C1 segment of cervical spinal cord (tissue), 14 donors: ENCODE results near the gene USP12.
"Not testable (repeated sequence)": the region's sequence is repeated elsewhere in the genome, so short reads cannot be mapped to it uniquely, and the experiment has no call there.

Experiments
- DNase-seq, 14 donors: peaks; one replicate each; lab custom pipeline; 2025; lab: John Stamatoyannopoulos, UW

The USP12 gene

DNA sequence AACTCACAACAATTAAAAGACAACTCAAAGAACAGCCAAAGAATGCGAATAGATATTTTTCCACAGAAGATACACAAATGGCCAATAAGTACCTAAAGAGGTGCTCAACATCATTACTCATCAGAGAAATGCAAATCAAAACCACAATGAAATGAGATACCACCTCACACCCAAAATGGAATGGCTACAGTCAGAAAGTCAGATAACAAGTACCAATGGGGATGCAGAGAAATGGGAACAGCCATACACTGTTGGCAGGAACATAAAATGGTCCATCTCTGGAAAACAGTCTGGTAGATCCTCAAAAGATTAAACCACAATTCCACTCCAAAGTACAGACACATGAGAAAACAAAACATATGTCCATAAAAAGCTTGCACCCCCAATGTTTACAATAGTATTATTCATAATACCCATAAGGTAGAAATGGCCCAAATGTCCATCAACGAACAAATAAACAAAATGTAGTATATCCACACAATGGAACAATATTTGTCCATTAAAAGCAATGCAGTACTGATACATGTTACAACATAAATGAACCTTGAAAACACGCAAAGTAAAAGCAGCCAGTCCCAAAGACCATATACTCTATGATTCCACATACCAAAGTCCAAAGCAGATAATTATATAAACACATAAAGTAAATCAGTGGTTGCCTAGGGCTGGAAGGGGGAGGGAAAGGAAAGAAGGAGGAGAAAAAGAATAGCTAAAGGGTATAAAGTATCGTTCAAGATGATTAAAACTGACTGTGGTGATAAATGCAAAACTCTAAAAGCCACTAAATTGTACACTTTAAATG lies 19.6 kb downstream of the USP12 start:
- no peak for DNase-seq

DNA sequence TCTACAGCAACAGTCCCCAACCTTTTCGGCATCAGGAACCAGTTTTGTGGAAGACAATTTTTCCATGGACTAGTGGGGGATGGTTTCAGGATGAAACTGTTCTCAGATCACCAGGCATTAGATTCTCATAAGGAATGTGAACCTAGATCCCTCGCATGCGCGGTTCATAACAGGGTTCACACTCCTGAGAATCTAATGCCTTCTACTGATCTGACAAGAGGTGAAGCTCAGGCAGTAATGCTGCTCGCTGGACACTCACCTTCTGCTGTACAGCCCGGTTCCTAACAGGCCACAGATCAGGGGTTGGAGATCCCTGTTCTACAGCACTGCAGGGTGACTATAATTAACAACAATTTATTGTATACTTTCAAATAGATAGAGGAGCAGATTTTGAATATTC lies 21.9 kb downstream of the USP12 start:
- DNase-seq = no peak

DNA sequence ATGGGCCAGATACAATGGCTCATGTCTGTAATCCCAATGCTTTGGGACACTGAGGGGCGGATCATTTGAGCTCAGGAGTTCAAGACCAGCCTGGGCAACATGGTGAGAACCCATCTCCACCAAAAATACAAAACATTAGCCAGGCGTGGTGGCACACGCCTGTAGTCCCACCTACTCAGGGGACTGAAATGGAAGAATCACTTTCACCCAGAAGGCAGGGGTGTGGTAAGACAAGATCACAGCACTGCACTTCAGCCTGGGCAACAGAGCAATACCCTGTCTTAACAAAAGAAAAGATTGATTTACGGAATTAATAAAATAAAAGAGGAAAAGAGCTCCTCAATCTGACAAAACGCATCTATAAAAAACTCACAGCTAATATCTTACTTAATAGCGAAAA lies 22.7 kb downstream of the USP12 start:
- DNase-seq = no peak

DNA sequence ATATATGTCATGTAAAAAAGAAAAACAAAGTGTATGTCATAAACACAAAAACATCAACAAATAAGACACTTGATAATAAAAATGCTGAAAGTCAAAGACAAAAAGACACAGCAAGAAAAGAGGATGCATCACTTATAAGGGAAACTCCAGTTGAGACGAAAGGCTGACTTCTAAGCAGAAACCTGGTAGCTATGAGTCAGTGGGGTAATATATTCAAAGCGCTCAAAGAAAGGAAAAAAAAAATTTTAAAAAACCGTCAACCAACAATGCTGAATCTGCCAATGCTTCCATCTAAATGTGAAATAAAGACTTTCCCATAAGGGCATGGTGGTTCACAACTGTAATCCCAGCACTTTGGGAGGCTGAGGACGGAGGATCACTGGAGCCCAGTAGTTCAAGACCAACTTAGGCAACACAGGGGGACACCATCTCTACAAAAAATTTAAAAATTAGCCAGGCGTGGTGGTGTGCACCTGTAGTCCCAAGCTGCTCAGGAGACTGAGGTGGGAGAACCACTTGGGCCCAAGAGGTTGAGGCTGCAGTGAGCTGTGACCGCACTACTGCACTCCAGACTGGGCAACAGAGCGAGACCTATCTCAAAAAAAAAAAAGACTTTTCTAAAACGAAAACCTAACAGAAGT lies 24.0 kb downstream of the USP12 start:
- DNase-seq = no peak

DNA sequence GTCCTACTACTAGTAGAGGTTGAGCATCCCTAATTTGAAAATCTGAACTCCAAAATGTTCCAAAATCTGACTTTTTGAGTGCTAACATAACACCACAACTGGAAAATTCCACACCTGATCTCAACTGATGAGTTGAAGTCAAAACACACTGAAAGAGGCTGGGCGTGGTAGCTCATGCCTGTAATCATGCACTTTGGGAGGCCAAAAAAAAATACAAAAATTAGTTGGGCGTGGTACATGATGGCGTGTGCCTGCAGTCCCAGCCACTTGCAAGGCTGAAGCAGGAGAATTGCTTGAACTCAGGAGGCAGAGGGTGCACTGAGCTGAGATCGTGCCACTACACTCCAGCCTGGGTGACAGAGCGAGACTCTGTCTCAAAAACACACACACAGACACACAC lies 29.9 kb downstream of the USP12 start:
- no peak for DNase-seq

DNA sequence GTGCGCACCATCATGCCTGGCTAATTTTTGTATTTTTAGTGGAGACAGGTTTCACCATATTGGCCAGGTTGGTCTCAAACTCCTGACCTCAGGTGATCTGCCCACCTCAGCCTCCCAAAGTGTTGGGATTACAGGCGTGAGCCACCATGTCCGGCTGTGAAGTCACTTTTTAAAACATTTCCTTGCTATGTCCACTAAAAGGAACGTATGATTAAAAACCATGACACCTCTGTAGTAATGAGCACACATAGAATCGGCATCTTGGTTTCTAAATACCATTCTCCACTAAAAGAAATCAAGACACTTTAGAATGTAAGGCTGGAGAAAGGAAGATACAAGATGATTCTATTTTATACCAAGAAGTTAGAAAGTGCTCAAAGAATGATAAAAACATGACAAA lies 30.5 kb downstream of the USP12 start:
- not testable (repeated sequence) for DNase-seq

DNA sequence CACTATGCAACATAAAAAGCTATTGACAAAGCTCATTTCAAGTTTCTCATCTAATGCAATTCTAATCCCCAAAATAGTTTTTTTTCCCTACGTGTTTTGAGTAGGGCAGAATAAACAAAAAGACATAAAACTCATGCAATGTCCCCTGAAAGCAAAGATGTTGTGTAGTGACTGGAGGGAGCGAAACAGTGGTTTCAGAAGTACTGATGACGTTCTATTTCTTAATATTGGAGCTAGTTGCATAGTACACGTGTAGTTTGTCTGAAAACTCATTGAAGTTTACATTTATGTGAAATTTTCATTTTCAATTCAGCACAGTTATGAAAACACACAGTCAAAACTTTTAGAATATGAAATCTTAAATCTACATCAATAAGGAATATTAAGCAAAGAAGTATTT lies 31.6 kb downstream of the USP12 start:
- no peak for DNase-seq

DNA sequence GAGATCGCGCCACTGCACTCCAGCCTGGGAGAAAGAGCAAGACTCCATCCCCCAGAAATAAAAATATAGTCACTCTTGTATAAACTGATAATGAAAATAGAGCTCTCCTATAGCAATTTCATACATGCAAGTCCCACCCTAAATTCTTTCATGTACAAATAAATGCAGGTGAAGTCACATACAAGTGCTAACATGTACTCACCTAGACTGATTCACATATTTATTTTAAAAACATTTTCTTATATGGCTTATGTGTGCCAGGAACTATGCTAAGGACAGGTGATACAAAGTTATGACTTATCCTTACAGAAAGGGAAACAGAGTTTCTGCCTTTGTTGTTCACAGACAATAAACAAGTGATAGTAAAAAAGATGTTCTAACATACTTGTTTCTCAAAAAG lies 32.0 kb downstream of the USP12 start:
- DNase-seq = no peak

DNA sequence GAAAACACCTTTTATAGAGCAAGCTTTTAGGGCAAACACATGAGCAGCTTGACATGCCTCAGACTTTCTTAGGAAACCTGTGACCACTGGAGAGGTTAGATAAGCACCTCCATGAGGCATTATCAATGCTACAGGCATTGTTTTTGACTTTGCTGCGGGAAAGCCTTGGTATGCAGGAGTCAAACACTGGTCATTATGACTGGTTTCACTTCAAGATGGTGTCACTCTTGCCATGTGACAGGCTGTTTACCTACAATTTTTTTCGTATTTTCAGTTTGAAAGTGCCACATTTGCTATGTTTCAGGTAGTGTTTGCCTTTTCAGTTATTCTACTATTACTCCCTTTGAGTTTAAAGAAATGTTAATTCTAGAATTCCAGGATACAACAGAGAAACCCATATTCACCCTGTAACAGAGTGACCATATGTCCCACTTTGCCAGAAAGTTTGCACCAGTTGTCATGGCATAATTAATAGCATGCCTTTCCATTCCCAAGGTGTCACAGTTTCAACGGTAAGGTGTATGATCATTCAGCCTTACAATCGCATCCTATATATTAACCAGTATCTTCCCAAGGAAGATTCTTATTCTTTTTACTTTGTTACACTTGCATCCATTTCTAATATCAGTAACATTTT lies 33.0 kb downstream of the USP12 start:
- no peak for DNase-seq

DNA sequence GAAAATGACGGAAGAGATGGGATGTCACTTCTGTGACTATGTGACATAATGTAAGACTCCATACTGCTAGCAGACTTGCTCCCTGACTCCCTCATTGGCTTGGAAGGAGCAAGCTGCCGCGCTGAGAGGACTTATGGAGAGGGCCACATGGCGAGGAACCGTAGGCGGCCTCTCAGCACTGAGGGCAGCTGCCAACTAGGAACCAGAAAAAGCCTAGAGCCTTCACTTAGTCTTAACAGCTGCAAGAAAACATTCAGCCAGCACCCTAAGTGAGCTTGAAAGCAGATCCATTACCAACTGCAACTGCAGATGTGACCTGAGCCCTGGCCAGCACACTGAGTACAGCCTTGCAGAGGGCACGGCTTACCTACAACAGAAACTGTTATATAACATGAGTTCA lies 33.9 kb downstream of the USP12 start:
- DNase-seq = peak in 1 of 14 donors; percentile 40

DNA sequence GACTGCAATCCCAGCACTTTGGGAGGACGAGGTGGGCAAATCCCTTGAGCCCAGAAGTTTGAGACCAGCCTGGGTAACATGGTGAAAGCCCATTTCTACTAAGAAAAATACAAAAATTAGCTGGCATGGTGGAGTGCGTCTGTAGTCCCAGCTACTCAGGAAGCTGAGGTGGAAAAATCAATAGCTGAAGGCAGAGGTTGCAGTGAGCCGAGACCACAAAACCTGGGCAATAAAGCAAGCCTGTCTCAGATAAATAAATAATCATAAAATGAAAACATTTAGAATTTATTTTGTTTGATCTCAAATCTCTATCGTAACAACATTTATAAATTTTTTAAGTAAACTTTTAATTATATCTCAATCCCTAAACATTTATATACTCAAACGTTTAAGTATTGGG lies 36.6 kb downstream of the USP12 start:
- DNase-seq = no peak

DNA sequence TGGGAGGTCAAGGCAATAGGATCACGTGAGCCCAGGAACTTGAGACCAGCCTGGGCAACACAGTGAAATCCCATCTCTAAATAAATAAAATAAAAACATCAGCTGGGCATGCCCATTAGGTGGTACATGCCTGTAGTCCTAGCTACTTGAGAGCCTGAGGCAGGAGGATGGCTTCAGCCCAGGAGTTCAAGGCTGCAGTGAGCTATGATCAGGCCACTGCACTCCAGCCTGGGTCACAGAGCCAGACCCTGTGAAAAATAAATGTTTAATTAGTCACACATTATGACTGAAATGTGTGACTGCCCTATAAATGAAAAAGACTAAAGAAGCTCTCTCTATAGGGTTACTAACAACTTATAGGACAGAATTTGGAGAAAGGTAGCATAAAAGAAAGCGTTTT lies 37.7 kb downstream of the USP12 start:
- no peak for DNase-seq

DNA sequence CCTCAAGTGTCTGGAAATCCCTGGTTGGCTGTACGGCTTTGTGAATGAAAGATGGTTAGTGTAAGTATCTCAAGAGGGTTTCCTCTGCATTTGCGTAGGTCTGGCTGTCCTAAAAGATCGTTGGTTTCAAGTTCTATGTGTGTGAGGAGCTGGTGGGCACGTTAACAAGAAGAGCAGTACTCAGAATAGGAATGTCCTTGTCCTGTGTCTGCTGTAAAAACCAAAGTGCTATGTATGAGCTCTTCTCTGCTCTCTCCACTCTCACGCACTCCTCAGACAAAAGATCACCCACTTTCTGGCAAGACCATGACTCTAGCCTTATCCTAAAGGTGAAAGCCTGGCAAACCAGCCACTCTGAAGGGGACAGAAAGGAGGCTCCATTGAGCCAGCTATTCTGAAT lies 39.1 kb downstream of the USP12 start:
- DNase-seq = no peak

DNA sequence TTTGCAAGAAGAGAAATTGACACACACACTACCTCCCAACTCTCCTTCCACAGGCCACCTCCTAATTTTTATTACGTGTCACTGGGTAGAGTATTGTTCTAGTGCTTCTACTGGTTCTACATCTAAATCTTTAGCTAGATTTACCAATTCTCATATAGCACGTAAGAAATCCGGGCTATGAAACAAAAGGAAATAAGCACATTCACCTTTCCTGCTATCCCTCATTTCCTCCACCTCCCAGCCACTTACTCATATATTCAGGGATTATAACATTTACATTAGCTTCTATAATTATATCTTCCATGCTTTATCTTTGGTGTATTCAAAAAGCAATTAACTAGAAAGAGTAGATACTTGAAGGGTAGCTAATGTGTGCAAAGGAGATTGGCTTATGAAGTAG lies 39.7 kb downstream of the USP12 start:
- DNase-seq = no peak

DNA sequence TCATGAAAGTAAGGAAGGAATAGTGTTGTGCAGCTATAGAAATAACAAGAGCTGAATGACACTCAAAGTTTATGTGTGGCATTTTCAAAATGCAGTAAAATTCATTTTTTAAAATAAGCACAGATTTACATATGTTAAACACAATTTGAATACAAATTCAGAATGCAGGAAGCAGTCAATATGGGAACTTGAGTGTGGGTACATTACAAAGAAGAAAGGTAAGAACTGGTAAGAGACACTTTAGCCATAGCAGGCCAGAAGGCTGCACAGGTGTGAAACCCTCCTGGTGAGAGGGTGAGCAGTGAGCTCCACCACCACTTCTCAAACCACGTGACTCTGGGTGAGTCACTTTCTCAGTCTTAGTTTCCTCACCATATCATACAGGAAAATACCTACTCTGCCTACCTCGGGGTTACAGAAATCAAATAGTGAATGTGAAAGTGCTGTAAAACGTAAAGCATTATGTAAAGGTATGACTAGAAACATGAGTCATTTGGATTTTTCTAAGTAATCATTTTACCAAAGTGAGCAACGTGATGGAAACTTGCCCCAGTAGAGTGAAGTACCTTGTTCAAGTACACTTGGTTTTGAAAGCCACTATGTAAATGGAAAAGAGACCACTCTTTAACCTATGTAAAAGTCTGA lies 40.5 kb downstream of the USP12 start:
- DNase-seq = no peak

DNA sequence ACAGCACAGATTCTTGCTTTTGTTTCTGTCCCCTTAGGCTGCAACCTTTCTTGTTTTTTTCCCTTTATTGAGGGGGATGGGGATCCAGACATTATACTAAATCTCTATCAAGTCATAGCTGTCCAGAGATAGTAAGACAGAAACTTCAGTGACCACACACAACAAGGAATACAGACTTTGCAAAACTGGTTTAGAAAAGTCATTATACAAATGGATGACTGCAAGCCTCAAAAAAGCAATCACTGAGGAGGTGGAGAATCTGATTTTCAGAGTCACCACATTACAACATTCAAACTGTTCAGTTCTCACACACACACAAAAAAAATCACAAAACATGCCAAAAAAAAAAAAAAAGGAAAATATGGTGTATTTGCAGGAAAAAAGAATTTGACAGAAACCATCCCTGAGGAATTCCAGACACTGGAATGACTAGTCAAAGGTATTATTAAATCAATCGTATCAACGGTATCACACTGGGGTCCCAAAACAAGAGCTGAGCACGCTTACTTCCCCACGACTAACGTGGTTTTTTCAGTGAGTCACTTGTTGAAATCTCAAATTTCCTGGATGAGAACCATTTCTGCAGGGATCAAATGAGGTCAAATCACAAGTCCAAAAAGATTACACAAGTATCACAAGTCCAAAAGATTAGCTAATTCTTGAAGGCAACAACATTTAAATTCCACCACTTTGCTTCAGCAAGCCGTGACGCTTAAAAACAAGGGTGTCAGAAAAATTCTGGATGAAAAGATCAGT lies 41.2 kb downstream of the USP12 start:
- DNase-seq = no peak

DNA sequence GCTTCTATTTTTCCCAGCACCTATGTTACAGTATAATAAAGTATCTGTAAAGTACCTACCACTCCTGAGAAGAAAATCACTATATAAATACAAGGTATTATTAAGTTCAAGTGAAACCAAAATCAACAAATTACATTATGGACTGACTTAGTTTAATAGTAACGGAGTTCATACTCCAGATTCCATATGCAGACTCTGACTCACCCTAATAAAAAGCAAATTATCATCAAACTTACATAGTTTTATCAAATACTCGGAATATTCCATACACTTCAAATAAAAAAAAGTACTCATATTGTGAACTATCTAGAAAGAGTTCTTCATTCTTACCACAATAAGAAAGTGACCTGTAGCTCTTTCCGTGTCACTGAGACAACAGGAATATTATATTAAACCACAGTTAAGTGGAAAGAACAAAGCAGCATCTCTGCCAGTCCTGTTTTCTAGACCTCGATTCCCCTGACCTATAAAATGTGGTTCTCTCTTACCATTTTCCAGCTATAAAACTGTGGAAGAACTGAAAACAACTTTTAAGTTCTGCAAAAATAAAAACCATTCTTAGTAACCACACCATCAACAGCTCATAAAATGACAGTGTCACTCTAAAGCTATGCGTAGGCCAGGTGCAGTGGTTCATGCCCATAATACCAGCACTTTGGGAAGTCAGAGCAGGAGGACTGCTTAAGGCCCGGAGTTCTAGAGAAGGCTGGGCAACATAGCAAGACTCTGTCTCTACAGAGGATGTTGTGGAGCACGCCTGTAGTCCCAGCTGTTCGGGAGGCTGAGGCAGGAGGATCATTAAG lies 42.6 kb downstream of the USP12 start:
- no peak for DNase-seq

DNA sequence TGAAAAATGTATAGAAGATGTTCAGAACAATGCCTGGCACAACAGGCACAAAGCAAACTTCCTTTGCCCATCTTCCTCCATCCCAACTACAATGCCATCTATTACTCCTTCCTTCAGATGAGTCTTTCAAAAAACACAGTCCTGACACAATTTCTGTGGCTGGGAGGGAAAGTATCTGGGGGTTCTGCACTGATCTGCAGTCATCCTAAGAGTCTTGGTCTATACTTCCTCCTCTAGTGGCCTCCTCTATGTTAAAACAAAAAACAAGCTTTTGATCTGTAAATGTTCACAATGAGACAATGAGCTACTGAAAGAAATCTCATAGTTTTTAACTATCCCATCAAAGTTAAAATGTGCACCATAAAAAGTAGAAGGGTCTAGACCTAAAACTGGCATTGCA lies 44.8 kb downstream of the USP12 start:
- DNase-seq = no peak

DNA sequence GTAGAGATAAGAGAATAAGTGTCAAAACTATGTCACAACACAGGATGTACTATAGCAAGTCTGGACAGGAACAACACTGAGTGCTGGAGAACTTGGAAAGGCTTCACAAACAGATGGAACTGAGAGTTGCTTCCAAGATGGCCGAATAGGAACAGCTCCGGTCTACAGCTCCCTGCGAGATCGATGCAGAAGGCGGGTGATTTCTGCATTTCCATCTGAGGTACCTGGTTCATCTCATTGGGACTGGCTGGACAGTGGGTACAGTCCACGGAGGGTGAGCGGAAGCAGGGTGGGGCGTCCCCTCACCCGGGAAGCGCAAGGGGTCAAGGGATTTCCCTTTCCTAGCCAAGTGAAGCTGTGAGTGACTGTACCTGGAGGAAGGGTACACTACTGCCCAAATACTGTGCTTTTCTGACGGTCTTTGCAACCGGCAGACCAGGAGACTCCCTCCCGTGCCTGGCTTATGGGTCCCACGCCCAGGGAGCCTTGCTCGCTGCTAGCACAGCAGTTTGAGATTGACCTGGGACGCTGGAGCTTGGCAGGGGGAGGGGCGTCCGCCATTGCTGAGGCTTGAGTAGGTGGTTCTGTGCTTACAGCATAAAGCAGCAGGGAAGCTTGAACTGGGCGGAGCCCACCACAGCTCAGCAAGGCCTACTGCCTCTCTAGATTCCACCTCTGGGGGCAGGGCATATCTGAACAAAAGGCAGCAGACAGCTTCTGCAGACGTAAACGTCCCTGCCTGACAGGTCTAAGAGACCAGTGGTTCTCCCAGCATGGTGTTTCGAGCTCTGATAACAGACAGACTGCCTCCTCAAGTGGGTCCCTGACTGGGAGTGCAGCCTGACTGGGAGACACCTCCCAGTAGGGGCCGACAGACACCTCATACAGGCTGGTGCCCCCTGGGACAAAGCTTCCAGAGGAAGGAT lies 46.0 kb downstream of the USP12 start:
- DNase-seq = peak in 1 of 14 donors; percentile 16

DNA sequence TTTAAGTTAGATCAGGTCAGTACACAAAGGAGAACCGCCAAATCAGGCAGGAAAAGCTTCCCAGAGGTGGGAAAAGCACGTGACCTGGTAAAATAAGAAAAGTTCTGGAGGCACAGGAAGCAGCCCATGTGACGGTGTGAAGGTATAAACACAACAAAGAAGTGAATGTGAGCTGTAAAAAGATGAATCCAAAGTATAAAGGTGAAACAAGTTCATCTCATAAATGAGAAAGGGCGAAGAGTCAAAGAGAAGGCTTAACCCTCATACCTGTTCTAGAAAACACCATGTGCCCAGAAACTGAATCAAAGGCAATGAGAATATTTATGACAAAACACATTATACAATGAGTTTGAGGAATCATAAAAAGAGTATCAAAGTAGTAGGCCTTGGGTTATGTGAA lies 47.0 kb downstream of the USP12 start:
- no peak for DNase-seq
